H9 (cell line): ENCODE measurements around the gene RBFOX2. TPM values are rescaled to one million over a fixed set of nuclear protein-coding genes. Genes with fewer than 3 reads are reported as not detected.

ENCODE experiments used
- DNase-seq: peaks from one replicate; pipeline ENCODE4 v3.0.0-alpha.2; 2017
- H2AFZ ChIP-seq: one replicate; pipeline ENCODE4 v1.6.1; 2013; ENCODE audit warnings: mild to moderate bottlenecking, low read length, control low read depth, moderate library complexity
- H2AK5ac ChIP-seq: 2 replicates; pipeline ENCODE4 v1.6.1; 2013; ENCODE audit warnings: low read length, control low read depth, mixed read lengths; ENCODE audit not compliant: insufficient read length
- H2BK120ac ChIP-seq: one replicate; pipeline ENCODE4 v1.6.1; 2013; ENCODE audit warnings: low read depth, mild to moderate bottlenecking, low read length, control low read depth, inconsistent platforms; ENCODE audit not compliant: poor library complexity, severe bottlenecking
- H2BK12ac ChIP-seq: 2 replicates; pipeline ENCODE4 v1.6.1; 2013; ENCODE audit warnings: low read length, control low read depth, mixed read lengths, low read depth; ENCODE audit not compliant: insufficient read length
- H2BK15ac ChIP-seq: 2 replicates; pipeline ENCODE4 v1.6.1; 2013; ENCODE audit warnings: low read depth, low read length, control low read depth
- H2BK20ac ChIP-seq: one replicate; pipeline ENCODE4 v1.6.1; 2013; ENCODE audit warnings: low read depth, mild to moderate bottlenecking, low read length, control low read depth, inconsistent platforms; ENCODE audit not compliant: poor library complexity, severe bottlenecking
- H2BK5ac ChIP-seq: 2 replicates; pipeline ENCODE4 v1.6.1; 2013; ENCODE audit warnings: low read length, control low read depth, mixed read lengths; ENCODE audit not compliant: insufficient read length
- H3K14ac ChIP-seq: 2 replicates; pipeline ENCODE4 v1.6.1; 2013; ENCODE audit warnings: low read length, control low read depth; ENCODE audit not compliant: insufficient read depth
- H3K18ac ChIP-seq: 2 replicates; pipeline ENCODE4 v1.6.1; 2013; ENCODE audit warnings: low read depth, mild to moderate bottlenecking, mixed read lengths, low read length, control low read depth; ENCODE audit not compliant: insufficient read length
- H3K23ac ChIP-seq: 2 replicates; pipeline ENCODE4 v1.6.1; 2013; ENCODE audit warnings: low read length, control low read depth, mixed read lengths, low read depth; ENCODE audit not compliant: insufficient read length
- H3K23me2 ChIP-seq: 2 replicates; pipeline ENCODE4 v1.6.1; 2013; ENCODE audit warnings: low read depth, mild to moderate bottlenecking, mixed read lengths, low read length, control low read depth; ENCODE audit not compliant: insufficient read length, poor library complexity, severe bottlenecking
- H3K27ac ChIP-seq: 2 replicates; pipeline ENCODE4 v1.5.1; 2013; ENCODE audit warnings: low read length, control low read depth, mixed read lengths, low read depth; ENCODE audit not compliant: insufficient read length
- H3K27me3 ChIP-seq: 2 replicates; pipeline ENCODE4 v1.6.1; 2013; ENCODE audit warnings: low read length, control low read depth, inconsistent platforms; ENCODE audit not compliant: insufficient read depth
- H3K4ac ChIP-seq: 2 replicates; pipeline ENCODE4 v1.6.1; 2013; ENCODE audit warnings: low read depth, mild to moderate bottlenecking, control low read depth, inconsistent platforms, low read length, moderate library complexity
- H3K4me1 ChIP-seq: 2 replicates; pipeline ENCODE4 v1.6.1; 2013; ENCODE audit warnings: low read length, control low read depth, inconsistent platforms; ENCODE audit not compliant: insufficient read depth
- H3K4me2 ChIP-seq: 2 replicates; pipeline ENCODE4 v1.6.1; 2013; ENCODE audit warnings: low read length, control low read depth, mixed read lengths; ENCODE audit not compliant: insufficient read length, insufficient read depth
- H3K56ac ChIP-seq: 2 replicates; pipeline ENCODE4 v1.6.1; 2013; ENCODE audit warnings: low read depth, mild to moderate bottlenecking, mixed read lengths, low read length, control low read depth; ENCODE audit not compliant: insufficient read length
- H3K79me1 ChIP-seq: 2 replicates; pipeline ENCODE4 v1.6.1; 2013; ENCODE audit warnings: low read depth, mild to moderate bottlenecking, moderate library complexity, low read length, control low read depth, inconsistent platforms; ENCODE audit not compliant: insufficient read depth, poor library complexity, severe bottlenecking
- H3K79me2 ChIP-seq: 2 replicates; pipeline ENCODE4 v1.6.1; 2013; ENCODE audit warnings: low read length, control low read depth, inconsistent platforms; ENCODE audit not compliant: insufficient read depth
- H3K9ac ChIP-seq: 2 replicates; pipeline ENCODE4 v1.6.1; 2013; ENCODE audit warnings: low read length, control low read depth, mixed read lengths; ENCODE audit not compliant: insufficient read length; ENCODE audit errors: extremely low read depth
- H3K9me3 ChIP-seq: one replicate; pipeline ENCODE4 v1.6.1; 2013; ENCODE audit warnings: low read depth, low read length, inconsistent platforms; ENCODE audit not compliant: control insufficient read depth
- H3T11ph ChIP-seq: one replicate; pipeline ENCODE4 v1.6.1; 2013; ENCODE audit warnings: mild to moderate bottlenecking, low read length, control low read depth, inconsistent platforms
- H4K20me1 ChIP-seq: one replicate; pipeline ENCODE4 v1.6.1; 2013; ENCODE audit not compliant: control insufficient read depth, insufficient read length, insufficient read depth
- H4K5ac ChIP-seq: 2 replicates; pipeline ENCODE4 v1.6.1; 2013; ENCODE audit warnings: low read depth, mild to moderate bottlenecking, mixed read lengths, low read length, control low read depth; ENCODE audit not compliant: insufficient read length
- H4K8ac ChIP-seq: replicated peaks from 2 replicates; pipeline ENCODE4 v1.6.1; 2013; ENCODE audit warnings: low read length, control low read depth, mixed read lengths, low read depth; ENCODE audit not compliant: insufficient read length
- H4K91ac ChIP-seq: 2 replicates; pipeline ENCODE4 v1.6.1; 2013; ENCODE audit warnings: low read depth, mild to moderate bottlenecking, moderate library complexity, mixed read lengths, low read length, control low read depth; ENCODE audit not compliant: insufficient read length
- H3K27ac Mint-ChIP-seq, 3 experiments: 2 replicates in 2 of 3; 3 replicates in 1 of 3; pipeline ENCODE4 v1.8.0; 2020 to 2021; ENCODE audit warnings: mixed read lengths in 3 of 3, mild to moderate bottlenecking in 1 of 3, moderate library complexity in 1 of 3
- H3K27me3 Mint-ChIP-seq: 2 replicates; pipeline ENCODE4 v1.8.0; 2021; ENCODE audit warnings: low read depth, mild to moderate bottlenecking, moderate library complexity, mixed read lengths
- H3K36me3 Mint-ChIP-seq, 3 experiments: 2 replicates in 2 of 3; 3 replicates in 1 of 3; pipeline ENCODE4 v1.8.0; 2020 to 2021; ENCODE audit warnings: low read depth in 3 of 3, mixed read lengths in 3 of 3; ENCODE audit not compliant: insufficient read depth in 1 of 3
- H3K4me1 Mint-ChIP-seq, 2 experiments: 2 replicates each; pipeline ENCODE4 v1.8.0; 2020; ENCODE audit warnings: mixed read lengths in 2 of 2
- H3K4me3 Mint-ChIP-seq, 2 experiments: 2 replicates in 1 of 2; 3 replicates in 1 of 2; pipeline ENCODE4 v1.8.0; 2020 to 2021; ENCODE audit warnings: mild to moderate bottlenecking in 2 of 2, mixed read lengths in 2 of 2, moderate library complexity in 1 of 2
- H3K9me3 Mint-ChIP-seq, 2 experiments: 2 replicates in 1 of 2; 3 replicates in 1 of 2; pipeline ENCODE4 v1.8.0; 2020; ENCODE audit warnings: mild to moderate bottlenecking in 2 of 2, mixed read lengths in 2 of 2, moderate library complexity in 1 of 2
- CTCF ChIP-seq: fragments of 200-600 bp; sonication (generic); conservative IDR thresholded peaks from 3 replicates; pipeline ENCODE4 v1.8.0; 2021; ENCODE audit warnings: antibody characterized with exemption, mild to moderate bottlenecking
- total RNA-seq: library from RNA; stranded (reverse); gene quantifications from 2 replicates; pipeline ENCODE4 v1.2.1, GENCODE V29; 2021

The RBFOX2 gene
- total RNA-seq, 1 experiment from 2014 or later = 84.7 TPM

- no peak overlapping the region for H2BK120ac ChIP-seq
- no peak overlapping the region for H2BK5ac ChIP-seq
- peaks cover 7% of the 10 kb centered on the region for H3K27me3 Mint-ChIP-seq
- H4K5ac ChIP-seq = no peak overlapping the region
- no peak overlapping the region for H3K4me2 ChIP-seq
- H3K9ac ChIP-seq = no peak overlapping the region
- DNase-seq = no peak
- no peak overlapping the region for H3K27ac Mint-ChIP-seq
- no peaks in the 10 kb centered on the region for H3K4me1 ChIP-seq
- H3T11ph ChIP-seq = no peak overlapping the region
- H3K14ac ChIP-seq = no peak overlapping the region
- no peak overlapping the region for H3K18ac ChIP-seq
- H2BK15ac ChIP-seq = no peak overlapping the region
- H3K56ac ChIP-seq = no peak overlapping the region
- H4K91ac ChIP-seq = no peak overlapping the region
- H3K23me2 ChIP-seq = peaks cover 6% of the 10 kb centered on the region
- no peak overlapping the region for H3K4ac ChIP-seq
- no peaks in the 10 kb centered on the region for H3K27me3 ChIP-seq
- no peaks in the 10 kb centered on the region for H3K9me3 ChIP-seq
- no peaks in the 10 kb centered on the region for H3K36me3 Mint-ChIP-seq
- H3K4me3 Mint-ChIP-seq = no peak overlapping the region
- H2AK5ac ChIP-seq = no peak overlapping the region
- H3K9me3 Mint-ChIP-seq = peaks cover 0 to 4% of the 10 kb centered on the region in 2 experiments; a peak in 2 of 5 replicates
- no peaks in the 10 kb centered on the region for H4K20me1 ChIP-seq
- no peak overlapping the region for H2BK12ac ChIP-seq
- H4K8ac ChIP-seq = no peak overlapping the region
- no peaks in the 10 kb centered on the region for H3K79me1 ChIP-seq
- no peak overlapping the region for H2BK20ac ChIP-seq
- no peaks in the 10 kb centered on the region for H3K79me2 ChIP-seq
- H3K4me1 Mint-ChIP-seq = peaks cover 8 to 12% of the 10 kb centered on the region in 2 experiments; a peak in 3 of 4 replicates
- H2AFZ ChIP-seq = no peak overlapping the region
- TF ChIP-seq CTCF = no peak
- H3K23ac ChIP-seq = no peak overlapping the region
- no peak overlapping the region for H3K27ac ChIP-seq
These were observed 38.6 kb upstream of the RBFOX2 start for GRCh38 chr22:36067235-36067558.
